Activated T-cell treated with anti-CD3 and anti-CD28 coated beads, Interleukin-2, amount 50 U/mL, for 72 hours (primary cell): ENCODE results near the gene CRISPLD2. TPM values are rescaled to one million over a fixed set of nuclear protein-coding genes. Genes with fewer than 3 reads are reported as not detected.
A peak's percentile ranks its signal among the peaks of the same experiment; 100 is the strongest.

ENCODE experiments used
- ATAC-seq, 2 donors: fragments of 150-1000 bp; cut with Tn5 transposase; replicated peaks in 1 of 2; 2 replicates each; pipeline ENCODE4 v1.10.0; 2021; ENCODE audit warnings: moderate library complexity in 2 of 2, mild to moderate bottlenecking in 1 of 2
- DNase-seq, 2 donors: peaks; one replicate each; pipeline ENCODE4 v3.0.0; 2021 to 2022; ENCODE audit warnings: mixed read lengths in 1 of 2
- H3K27ac Mint-ChIP-seq: one replicate; pipeline ENCODE4 v1.8.0; 2022; ENCODE audit warnings: mild to moderate bottlenecking, moderate library complexity, mixed read lengths
- H3K27me3 Mint-ChIP-seq: one replicate; pipeline ENCODE4 v1.8.0; 2022; ENCODE audit warnings: low read depth, mixed read lengths
- H3K36me3 Mint-ChIP-seq, 2 donors: one replicate each; pipeline ENCODE4 v1.8.0; 2022; ENCODE audit warnings: mixed read lengths in 2 of 2, mild to moderate bottlenecking in 1 of 2; ENCODE audit not compliant: insufficient read depth in 2 of 2
- H3K4me1 Mint-ChIP-seq: one replicate; pipeline ENCODE4 v1.8.0; 2022; ENCODE audit warnings: low read depth, mixed read lengths
- H3K4me3 Mint-ChIP-seq, 2 donors: one replicate each; pipeline ENCODE4 v1.8.0; 2022; ENCODE audit warnings: mild to moderate bottlenecking in 2 of 2, mixed read lengths in 2 of 2, moderate library complexity in 2 of 2
- H3K9me3 Mint-ChIP-seq, 2 donors: one replicate each; pipeline ENCODE4 v1.8.0; 2022; ENCODE audit warnings: mixed read lengths in 2 of 2
- total RNA-seq, 2 donors: library from RNA; stranded (reverse); gene quantifications; one replicate each; pipeline ENCODE4 v1.2.3, GENCODE V29; 2022

The CRISPLD2 gene
- total RNA-seq, 2 donors from 2014 or later: 0.38 to 0.51 TPM

DNA sequence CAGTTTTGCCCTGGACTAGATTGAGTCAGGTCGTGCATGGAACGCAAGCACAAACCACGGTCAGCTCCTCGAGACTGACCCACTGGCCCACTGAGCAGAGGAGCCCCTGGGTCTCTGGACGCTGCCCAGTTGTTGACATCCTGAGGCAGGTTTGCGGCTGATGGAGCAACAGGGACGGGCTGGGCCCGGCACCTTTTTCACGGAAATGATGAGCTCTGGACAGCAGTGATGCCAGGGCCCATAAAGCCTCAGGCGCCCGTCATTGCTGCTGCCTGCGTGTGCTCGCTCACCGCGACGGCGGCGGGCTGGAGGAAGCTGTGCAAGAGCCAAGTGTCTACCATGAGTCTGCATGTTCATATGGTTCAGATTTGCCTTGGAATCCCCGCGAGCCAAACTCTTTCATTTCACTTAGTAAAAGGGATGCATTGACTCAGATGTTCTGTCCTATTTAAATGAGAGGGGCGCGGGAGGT is 30.8 kb upstream of the CRISPLD2 start:
- ATAC-seq: no peak
- Mint-ChIP-seq H3K4me1 (no peaks in the 10 kb centered on the region), H3K4me3 (no peak overlapping the region), H3K27ac (no peak overlapping the region), H3K9me3 (no peaks in the 10 kb centered on the region), H3K36me3 (peaks cover 0 to 1% of the 10 kb centered on the region in 2 donors), H3K27me3 (no peaks in the 10 kb centered on the region)
- no peak for DNase-seq

DNA sequence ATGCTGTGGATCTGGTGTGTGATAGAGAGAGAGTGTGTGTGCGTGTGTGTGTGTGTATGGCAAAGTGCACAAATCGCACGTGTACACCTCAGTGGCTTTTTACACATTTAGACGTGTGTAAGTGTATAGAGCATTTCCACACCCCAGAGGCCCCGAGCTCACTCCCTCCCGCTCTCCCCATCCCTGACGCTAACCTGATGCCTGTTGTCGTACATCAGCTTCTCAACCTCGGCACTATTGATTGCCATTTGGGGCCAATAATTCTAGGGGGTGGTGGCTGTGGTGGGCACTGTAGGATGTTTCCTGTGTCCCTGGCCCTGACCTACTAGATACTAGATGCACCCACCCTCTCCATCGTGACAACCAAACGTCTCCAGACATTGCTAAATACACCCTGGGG is 30.4 kb upstream of the CRISPLD2 start:
- Mint-ChIP-seq H3K4me3 (no peak overlapping the region), H3K9me3 (no peaks in the 10 kb centered on the region), H3K4me1 (no peaks in the 10 kb centered on the region), H3K27me3 (no peaks in the 10 kb centered on the region), H3K36me3 (peaks cover 0 to 1% of the 10 kb centered on the region in 2 donors), H3K27ac (no peak overlapping the region)
- no peak for ATAC-seq
- DNase-seq: no peak

DNA sequence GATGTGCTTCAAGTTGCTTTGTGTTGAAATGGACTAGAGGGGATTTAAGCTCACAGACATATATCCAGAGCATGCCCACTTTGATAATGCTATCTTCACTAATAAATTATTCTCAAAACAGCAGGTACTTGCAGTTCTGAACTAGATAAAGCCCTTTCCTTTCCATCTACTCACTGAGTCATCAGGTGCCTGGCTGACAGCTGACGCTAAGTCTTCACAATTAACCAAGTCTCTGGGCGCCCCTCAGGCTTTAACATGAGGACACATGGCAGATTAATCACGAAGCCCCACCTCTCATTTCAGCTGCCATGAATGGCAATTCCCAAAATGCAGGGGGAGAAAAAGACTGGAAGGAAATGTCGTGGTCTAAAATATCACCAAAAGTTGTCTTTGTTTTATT is 29.5 kb upstream of the CRISPLD2 start:
- Mint-ChIP-seq H3K4me1 (no peaks in the 10 kb centered on the region), H3K4me3 (no peak overlapping the region), H3K36me3 (peaks cover 0 to 1% of the 10 kb centered on the region in 2 donors), H3K27me3 (no peaks in the 10 kb centered on the region), H3K9me3 (no peaks in the 10 kb centered on the region), H3K27ac (no peak overlapping the region)
- DNase-seq (no peak), ATAC-seq (no peak)

DNA sequence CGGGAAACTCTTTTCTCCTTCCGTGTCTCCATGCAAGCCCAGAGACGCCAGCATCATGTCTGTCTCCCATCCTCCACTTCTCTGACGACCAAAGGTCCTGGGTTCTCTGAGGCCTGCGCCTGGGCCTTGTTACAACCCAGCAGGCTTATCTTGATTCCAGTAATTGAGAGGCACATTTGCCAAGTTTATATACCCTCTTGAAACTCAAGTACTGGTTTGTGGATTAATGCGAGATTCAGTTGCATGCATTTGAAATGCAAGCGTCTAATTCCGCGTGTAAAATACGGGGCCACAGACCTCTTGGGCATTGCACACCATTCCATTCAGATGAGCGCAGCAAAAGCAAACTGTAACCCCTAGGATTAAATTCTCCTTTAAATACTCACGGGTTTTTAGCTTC is 28.7 kb upstream of the CRISPLD2 start:
- Mint-ChIP-seq H3K9me3 (no peaks in the 10 kb centered on the region), H3K4me3 (no peak overlapping the region), H3K27ac (no peak overlapping the region), H3K27me3 (no peaks in the 10 kb centered on the region), H3K4me1 (no peaks in the 10 kb centered on the region), H3K36me3 (peaks cover 0 to 1% of the 10 kb centered on the region in 2 donors)
- ATAC-seq: no peak
- no peak for DNase-seq

DNA sequence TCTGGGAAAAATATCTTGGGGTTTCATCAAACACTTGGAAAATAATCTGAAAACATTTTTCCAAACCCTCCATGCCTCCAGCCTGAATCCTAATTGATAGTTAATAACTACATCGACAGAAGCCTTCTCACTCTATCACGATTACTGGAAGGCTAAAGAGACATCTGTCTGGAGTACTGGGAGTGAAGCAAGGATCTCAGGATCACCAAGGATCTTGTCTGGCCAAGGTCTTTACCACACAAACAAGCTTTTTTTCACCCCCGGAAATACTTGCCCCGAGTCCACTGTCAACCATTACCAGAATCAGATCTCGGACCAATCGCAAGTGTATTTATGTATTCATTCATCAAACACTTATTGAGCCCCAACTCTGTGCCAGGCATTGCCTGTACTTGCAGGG is 28.3 kb upstream of the CRISPLD2 start:
- DNase-seq (no peak), ATAC-seq (no peak)
- Mint-ChIP-seq H3K4me3 (no peak overlapping the region), H3K9me3 (no peaks in the 10 kb centered on the region), H3K36me3 (no peaks in the 10 kb centered on the region), H3K4me1 (no peaks in the 10 kb centered on the region), H3K27me3 (no peaks in the 10 kb centered on the region), H3K27ac (no peak overlapping the region)

DNA sequence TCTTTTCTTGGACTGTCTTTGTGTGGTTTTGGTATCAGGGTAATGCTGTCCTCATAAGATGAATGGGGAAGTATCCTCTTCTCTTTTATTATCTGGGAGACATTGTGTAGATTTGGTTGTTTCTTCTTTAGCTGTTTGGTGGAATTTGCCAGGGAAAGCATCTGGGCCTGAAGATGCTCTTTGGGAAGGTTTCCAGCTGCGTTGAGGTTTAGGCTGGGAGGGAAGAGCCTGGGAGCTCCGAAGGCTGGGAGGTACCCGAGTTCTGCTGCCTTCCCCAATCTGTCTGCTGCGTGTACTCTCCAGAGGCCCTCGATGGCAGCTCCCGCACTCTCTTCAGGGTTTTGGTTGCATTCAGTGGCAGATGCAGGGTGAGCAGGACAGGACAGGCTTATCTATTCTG is 25.6 kb upstream of the CRISPLD2 start:
- ATAC-seq (no peak), DNase-seq (no peak)
- Mint-ChIP-seq H3K9me3 (no peaks in the 10 kb centered on the region), H3K36me3 (no peaks in the 10 kb centered on the region), H3K4me1 (no peaks in the 10 kb centered on the region), H3K27me3 (no peaks in the 10 kb centered on the region), H3K27ac (no peak overlapping the region), H3K4me3 (no peak overlapping the region)

DNA sequence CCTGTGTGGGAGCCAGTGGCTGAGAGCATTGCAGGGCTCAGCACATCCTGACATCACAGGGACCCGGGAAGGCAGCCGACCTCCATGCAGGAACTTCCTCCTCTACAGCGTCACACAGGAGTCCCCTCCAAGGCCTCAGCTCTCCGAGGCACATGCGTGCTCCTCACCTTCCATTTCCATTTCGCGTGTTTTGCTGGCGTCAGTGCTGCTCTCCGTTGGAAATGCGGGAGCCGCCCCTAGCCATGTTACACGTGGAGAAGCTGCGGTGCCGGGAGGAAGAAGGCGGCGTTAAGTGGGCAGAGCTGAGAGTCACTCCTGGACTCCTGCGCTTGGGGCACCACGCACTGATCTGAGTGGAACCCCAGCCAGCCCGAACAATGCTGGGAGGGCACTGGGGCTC is 25.2 kb upstream of the CRISPLD2 start:
- H3K36me3 Mint-ChIP-seq: no peaks in the 10 kb centered on the region
- no peaks in the 10 kb centered on the region for H3K4me1 Mint-ChIP-seq
- DNase-seq: no peak
- H3K27me3 Mint-ChIP-seq: no peaks in the 10 kb centered on the region
- no peak overlapping the region for H3K4me3 Mint-ChIP-seq
- H3K9me3 Mint-ChIP-seq: no peaks in the 10 kb centered on the region
- H3K27ac Mint-ChIP-seq: no peak overlapping the region
- no peak for ATAC-seq

DNA sequence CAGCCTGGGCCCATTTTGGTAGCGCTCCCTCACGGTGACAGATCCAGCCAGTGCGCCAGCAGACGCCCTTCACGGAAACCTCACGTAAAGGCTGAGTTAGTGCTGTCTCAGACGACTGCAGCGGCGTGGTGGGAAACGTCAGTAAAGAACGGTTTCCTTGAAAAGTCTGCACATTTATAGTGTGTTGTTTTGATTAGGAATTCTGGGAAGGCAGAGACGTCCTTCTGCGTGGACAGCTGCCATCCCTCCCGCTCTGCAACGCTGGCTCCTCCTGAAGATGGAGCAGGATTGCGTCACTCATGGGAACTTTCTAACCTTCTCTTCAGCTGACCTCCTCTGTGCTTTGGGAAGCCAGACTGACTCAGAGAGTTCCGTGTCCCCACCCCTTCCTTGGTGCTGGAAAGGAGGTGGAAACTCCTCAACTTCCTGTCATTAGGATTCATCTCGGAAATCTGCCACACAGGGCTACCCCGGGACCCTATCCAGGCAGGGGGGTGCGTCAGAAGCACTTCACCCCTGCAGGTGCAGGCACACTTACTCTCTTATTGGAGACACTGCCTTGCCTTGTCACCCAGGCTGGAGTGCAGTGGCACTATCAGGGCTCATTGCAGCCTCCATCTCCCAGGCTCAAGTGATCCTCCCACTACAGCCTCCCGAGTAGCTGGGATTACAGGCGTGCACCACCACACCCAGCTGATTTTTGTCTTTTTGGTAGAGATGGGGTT is 24.3 kb upstream of the CRISPLD2 start:
- Mint-ChIP-seq H3K27me3 (no peaks in the 10 kb centered on the region), H3K36me3 (no peaks in the 10 kb centered on the region), H3K27ac (no peak overlapping the region), H3K4me3 (no peak overlapping the region), H3K4me1 (no peaks in the 10 kb centered on the region), H3K9me3 (no peaks in the 10 kb centered on the region)
- ATAC-seq (no peak), DNase-seq (no peak)

DNA sequence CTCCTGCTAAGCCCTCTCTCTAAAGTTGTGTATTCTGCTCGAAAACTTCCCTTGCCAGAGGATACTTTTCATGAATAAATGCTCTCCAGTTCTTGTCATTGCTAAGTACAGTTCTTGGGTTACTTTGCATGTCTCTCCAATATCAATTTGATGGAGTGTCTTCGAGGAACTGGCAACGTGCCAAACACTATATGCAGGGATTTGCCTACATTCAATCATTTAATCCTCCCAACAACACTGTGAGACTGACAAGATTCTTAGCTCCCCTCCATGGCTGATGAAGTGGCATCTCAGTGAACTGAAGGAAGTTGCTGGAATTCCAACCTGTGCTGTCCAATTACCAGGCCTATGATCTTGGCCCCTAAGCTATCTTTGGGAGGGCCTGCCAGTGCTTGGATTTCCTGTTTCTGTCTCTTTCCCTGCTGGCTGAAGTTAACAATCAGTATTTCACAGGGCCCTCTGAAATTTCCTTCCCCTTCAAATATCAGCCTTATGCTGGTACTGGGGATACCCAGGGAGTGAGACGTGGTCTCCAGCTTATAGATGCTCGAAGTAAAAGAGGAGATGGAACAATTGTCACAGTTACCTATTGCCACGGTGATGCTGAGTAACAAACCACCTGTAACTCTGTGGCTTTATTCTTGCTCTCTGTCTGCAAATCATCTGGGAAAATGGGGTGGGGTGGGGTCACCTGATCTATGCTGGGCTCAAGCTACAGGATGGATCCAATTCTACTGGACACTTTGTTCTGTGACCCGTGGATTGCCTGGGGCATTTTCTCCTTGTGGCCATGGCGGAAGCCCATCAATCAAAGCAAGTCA is 19.4 kb upstream of the CRISPLD2 start:
- no peaks in the 10 kb centered on the region for H3K36me3 Mint-ChIP-seq
- H3K27me3 Mint-ChIP-seq: no peaks in the 10 kb centered on the region
- no peaks in the 10 kb centered on the region for H3K9me3 Mint-ChIP-seq
- H3K4me3 Mint-ChIP-seq: no peak overlapping the region
- H3K4me1 Mint-ChIP-seq: no peaks in the 10 kb centered on the region
- ATAC-seq (no peak), DNase-seq (no peak)
- no peak overlapping the region for H3K27ac Mint-ChIP-seq

DNA sequence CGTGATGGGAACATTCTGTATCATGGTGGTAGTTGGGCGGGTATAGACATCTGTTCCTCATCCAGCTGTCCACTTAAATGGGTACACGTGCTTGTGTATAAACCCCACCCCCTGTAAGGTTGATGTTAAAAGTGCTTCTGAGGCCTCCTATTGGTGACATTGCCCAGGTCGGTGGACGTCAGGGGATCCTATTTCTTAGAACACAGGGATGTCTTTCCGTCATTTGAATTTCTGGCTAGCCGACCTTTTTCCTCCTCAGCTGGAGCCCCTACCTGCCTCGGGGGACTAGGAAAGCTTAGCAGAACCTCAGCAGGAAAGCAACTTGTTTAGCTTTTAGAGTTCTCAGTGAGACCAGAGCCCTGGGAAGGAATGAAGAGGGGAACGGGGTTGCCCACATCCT is 16.6 kb upstream of the CRISPLD2 start:
- ATAC-seq: no peak
- Mint-ChIP-seq H3K4me1 (peaks cover 7% of the 10 kb centered on the region), H3K36me3 (no peaks in the 10 kb centered on the region), H3K4me3 (no peak overlapping the region), H3K27ac (no peak overlapping the region), H3K27me3 (no peaks in the 10 kb centered on the region), H3K9me3 (no peaks in the 10 kb centered on the region)
- DNase-seq: no peak

DNA sequence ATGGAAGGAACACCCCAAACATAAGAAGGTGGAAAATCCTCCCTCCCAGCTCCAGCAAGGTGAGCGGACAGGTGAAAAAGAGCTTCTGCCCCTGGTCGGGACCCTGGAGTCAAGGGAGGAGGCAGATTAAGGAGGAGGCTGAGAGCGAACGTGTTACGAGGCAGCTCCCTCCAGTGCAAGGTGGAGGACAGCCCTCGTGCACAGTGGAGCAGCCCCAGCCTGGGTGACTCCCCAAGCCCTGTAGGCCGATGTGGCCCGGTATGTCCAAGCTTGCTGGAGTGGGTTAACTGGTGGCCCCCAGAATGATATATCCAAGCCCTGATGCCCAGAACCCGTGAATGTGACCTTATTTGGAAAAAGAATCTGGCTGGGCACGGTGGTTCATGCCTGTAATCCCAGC is 15.5 kb upstream of the CRISPLD2 start:
- DNase-seq (no peak), ATAC-seq (no peak)
- no peaks in the 10 kb centered on the region for H3K36me3 Mint-ChIP-seq
- H3K27ac Mint-ChIP-seq: no peak overlapping the region
- H3K4me1 Mint-ChIP-seq: peaks cover 7% of the 10 kb centered on the region
- no peaks in the 10 kb centered on the region for H3K9me3 Mint-ChIP-seq
- H3K4me3 Mint-ChIP-seq: no peak overlapping the region
- H3K27me3 Mint-ChIP-seq: no peaks in the 10 kb centered on the region

DNA sequence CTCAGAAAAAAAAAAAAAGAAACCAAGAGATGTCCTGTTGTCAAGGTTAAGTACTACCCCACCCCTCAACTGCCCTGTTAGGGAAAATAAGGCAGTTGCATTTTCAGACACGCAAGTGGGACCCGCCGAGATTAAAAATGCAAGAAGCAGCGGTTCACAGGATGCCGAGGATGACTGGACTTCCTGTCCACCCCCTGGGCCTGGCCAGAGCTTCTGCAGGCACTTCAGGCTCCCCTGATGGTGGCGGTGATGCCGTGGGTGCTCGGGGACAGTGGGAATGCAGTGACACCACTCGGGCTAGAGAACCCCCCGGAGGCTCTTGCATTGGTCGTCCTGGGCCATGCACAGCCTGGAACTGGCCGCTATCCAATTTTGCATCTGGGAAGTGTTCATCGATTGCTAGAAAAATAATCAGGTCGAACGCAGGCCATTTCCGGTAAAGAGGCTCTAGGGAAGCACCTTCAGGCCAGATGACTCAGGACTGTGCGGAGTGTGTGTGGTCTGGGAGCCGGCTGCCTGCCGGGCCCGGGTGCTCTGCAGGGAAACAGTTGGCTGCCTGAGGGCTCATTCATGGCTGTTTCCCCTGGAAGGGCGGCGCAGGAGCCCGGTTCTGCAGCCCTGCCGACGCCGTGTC is 13.4 kb upstream of the CRISPLD2 start:
- no peaks in the 10 kb centered on the region for H3K36me3 Mint-ChIP-seq
- H3K27me3 Mint-ChIP-seq: no peaks in the 10 kb centered on the region
- no peaks in the 10 kb centered on the region for H3K9me3 Mint-ChIP-seq
- ATAC-seq (peak; percentile 51 to 68), DNase-seq (peak; percentile 15 to 22)
- H3K4me3 Mint-ChIP-seq: peak overlapping the region; percentile 13 to 15
- no peak overlapping the region for H3K27ac Mint-ChIP-seq
- peaks cover 21% of the 10 kb centered on the region for H3K4me1 Mint-ChIP-seq

DNA sequence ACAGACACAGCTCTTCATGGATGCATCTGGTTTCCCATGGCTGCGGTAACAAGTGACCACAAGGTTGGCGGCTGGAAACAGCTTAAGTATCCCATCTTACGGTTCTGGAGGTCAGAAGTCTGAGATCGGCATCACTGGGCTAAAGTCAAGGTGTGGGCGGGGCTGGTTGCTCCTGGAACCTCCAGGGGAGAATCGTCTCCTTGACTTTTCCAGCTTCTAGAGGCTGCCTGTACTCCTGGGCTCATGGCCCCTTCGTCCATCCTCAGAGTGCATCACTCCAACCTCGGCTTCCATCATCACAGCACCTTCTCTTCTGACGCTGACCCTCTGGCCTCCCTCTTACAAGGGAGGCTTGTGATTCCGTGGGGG is 12.9 kb upstream of the CRISPLD2 start:
- Mint-ChIP-seq H3K9me3 (no peaks in the 10 kb centered on the region), H3K27ac (no peak overlapping the region), H3K27me3 (no peaks in the 10 kb centered on the region), H3K4me1 (peaks cover 21% of the 10 kb centered on the region), H3K36me3 (no peaks in the 10 kb centered on the region), H3K4me3 (no peak overlapping the region)
- DNase-seq: no peak
- ATAC-seq: no peak
